ENCODE results near the gene UVRAG. TPM values are rescaled to one million over a fixed set of nuclear protein-coding genes. Genes with fewer than 3 reads are reported as not detected.
A peak's percentile ranks its signal among the peaks of the same experiment; 100 is the strongest.

The UVRAG gene
- total RNA-seq, 3 donors from 2014 or later: 43.3 to 73.0 (median 48.9) TPM

DNA sequence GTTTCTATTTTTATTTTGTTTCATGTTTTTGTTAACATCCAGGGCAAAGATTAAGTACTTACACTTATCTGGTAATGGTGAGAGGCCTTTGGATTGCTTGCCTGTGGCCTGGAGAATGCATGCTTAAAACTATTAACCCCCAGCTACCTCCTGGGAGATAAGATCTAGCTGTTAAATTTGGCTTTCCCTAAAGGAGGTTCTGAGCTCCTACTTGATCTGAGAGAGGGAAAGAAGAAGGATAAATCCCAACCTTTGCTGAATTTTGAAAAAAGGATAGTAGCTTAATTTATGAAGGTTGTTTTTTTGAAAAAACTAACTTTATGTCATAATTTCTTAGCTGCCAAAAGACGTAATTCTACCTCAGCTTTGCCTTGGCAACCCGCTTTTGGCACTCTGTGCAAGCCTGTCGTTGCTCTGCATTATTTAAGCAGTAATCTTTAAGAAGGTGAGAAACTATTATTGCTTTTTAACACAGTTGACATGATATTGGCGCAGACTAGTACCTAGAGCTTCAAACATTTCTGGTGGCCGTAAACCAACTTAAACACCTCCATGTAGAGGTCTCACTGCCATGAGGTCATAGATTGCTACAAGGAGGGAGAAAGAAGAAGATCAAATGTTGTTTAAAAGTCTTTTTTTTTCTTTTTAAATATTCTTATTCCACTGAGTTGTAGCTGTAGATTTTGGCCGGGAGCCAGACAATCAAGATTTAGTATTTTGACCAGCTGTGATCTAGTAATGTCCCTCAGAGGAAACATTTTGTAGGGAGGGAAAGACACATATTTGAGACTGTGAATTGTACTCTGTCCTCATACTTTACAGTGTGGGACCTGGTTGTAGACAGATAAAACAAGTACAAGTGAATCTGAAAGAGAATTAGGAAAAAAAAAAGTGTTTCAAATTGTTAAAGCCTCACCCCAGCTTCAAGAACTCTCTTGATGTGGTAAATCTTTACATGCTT is 316.9 kb downstream of the UVRAG start:
- DNase-seq (ENCODE audit: low spot score in 2 of 2): no peak
- intact Hi-C loops (cut with DNase I; ENCODE audit: low total_unique reads): no loop called here
- Histone ChIP-seq H3K36me3 (no peaks in the 10 kb centered on the region), H3K27me3 (no peaks in the 10 kb centered on the region), H3K9me3 (no peaks in the 10 kb centered on the region), H3K4me3 (no peak overlapping the region), H3K4me1 (peaks cover 0 to 12% of the 10 kb centered on the region in 2 donors), H3K27ac (peak overlapping the region; percentile 50 to 61)
- TF ChIP-seq POLR2AphosphoS5 (IDR thresholded peaks at IDR 0.05) (no peak), CTCF (IDR thresholded peaks at IDR 0.05) (no peak), POLR2A (IDR thresholded peaks at IDR 0.05) (no peak)

GRCh38 chr11:76134239-76134638 is 319.2 kb downstream of the UVRAG start:
- DNase-seq (ENCODE audit: low spot score in 2 of 2): no peak
- Histone ChIP-seq H3K27ac (no peak overlapping the region), H3K27me3 (no peaks in the 10 kb centered on the region), H3K36me3 (no peaks in the 10 kb centered on the region), H3K4me3 (no peak overlapping the region), H3K9me3 (no peaks in the 10 kb centered on the region), H3K4me1 (peaks cover 0 to 12% of the 10 kb centered on the region in 2 donors)
- intact Hi-C loops (cut with DNase I; ENCODE audit: low total_unique reads): no loop called here
- TF ChIP-seq CTCF (IDR thresholded peaks at IDR 0.05) (no peak), POLR2AphosphoS5 (IDR thresholded peaks at IDR 0.05) (no peak), POLR2A (IDR thresholded peaks at IDR 0.05) (no peak)

GRCh38 chr11:76135491-76135890 is 320.5 kb downstream of the UVRAG start:
- intact Hi-C loops (cut with DNase I; ENCODE audit: low total_unique reads): no loop called here
- H3K4me3 ChIP-seq: no peak overlapping the region

DNA sequence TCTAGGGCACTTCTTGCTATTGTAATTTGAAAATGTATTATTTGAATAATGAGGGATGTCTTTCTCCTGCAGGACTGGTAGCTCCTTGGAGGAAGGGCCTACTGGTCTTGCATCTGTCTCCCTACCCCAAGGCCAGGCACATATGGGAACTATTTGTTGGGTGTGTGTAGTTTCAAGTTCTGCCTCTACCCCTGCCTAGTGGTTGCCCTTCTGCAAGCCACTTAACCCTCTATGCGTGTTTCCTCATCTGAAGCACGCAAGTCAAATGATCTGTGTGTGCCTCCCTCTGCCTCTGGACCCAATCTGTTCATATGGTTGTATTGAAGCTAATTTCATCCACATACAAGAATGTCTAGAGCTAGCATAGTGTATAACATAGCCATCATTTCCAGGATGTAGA is 324.3 kb downstream of the UVRAG start:
- Histone ChIP-seq H3K27me3 (no peaks in the 10 kb centered on the region), H3K4me3 (no peak overlapping the region), H3K27ac (no peak overlapping the region), H3K9me3 (no peaks in the 10 kb centered on the region), H3K4me1 (no peaks in the 10 kb centered on the region), H3K36me3 (no peaks in the 10 kb centered on the region)
- TF ChIP-seq CTCF (IDR thresholded peaks at IDR 0.05): no peak
- no peak for TF ChIP-seq POLR2AphosphoS5 (IDR thresholded peaks at IDR 0.05)
- no peak for TF ChIP-seq POLR2A (IDR thresholded peaks at IDR 0.05)
- no peak for DNase-seq (ENCODE audit: low spot score in 2 of 2)
- intact Hi-C loops (cut with DNase I; ENCODE audit: low total_unique reads): no loop called here

More at GRCh38 chr11:76135491-76135890, 320.5 kb downstream of the UVRAG start:
- peaks cover 0 to 12% of the 10 kb centered on the region in 2 donors for H3K4me1 ChIP-seq
- DNase-seq (ENCODE audit: low spot score in 2 of 2): no peak
- TF ChIP-seq CTCF (IDR thresholded peaks at IDR 0.05): no peak
- no peak for TF ChIP-seq POLR2A (IDR thresholded peaks at IDR 0.05)
- no peak for TF ChIP-seq POLR2AphosphoS5 (IDR thresholded peaks at IDR 0.05)
- no peaks in the 10 kb centered on the region for H3K27me3 ChIP-seq
- no peaks in the 10 kb centered on the region for H3K36me3 ChIP-seq
- no peak overlapping the region for H3K27ac ChIP-seq
- H3K9me3 ChIP-seq: no peaks in the 10 kb centered on the region

DNA sequence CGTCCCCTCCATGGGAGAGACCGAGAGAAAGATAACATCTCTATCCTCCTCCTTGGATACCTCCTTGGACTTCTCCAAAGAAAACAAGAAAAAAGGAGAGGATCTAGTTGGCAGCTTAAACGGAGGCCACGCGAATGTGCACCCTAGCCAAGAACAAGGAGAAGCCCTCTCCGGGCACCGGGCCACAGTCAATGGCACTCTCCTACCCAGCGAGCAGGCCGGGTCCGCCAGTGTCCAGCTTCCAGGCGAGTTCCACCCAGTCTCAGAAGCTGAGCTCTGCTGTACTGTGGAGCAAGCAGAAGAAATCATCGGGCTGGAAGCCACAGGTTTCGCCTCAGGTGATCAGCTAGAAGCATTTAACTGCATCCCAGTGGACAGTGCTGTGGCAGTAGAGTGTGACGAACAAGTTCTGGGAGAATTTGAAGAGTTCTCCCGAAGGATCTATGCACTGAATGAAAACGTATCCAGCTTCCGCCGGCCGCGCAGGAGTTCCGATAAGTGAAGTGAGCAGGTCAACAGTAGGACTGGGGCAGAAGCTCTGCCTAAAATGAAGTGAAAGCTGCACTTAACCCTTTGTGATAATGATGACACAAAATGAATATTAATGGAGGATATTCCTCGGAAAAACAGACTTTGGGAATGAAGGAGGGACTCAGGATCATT is 326.0 kb downstream of the UVRAG start:
- TF ChIP-seq POLR2AphosphoS5 (IDR thresholded peaks at IDR 0.05) (no peak), CTCF (IDR thresholded peaks at IDR 0.05) (no peak), POLR2A (IDR thresholded peaks at IDR 0.05) (no peak)

More for the DNA sequence above, 326.0 kb downstream of the UVRAG start:
- Histone ChIP-seq H3K9me3 (no peaks in the 10 kb centered on the region), H3K27me3 (no peaks in the 10 kb centered on the region), H3K27ac (no peak overlapping the region), H3K4me3 (no peak overlapping the region), H3K36me3 (no peaks in the 10 kb centered on the region), H3K4me1 (no peaks in the 10 kb centered on the region)
- no peak for DNase-seq (ENCODE audit: low spot score in 2 of 2)
- intact Hi-C loops (cut with DNase I; ENCODE audit: low total_unique reads): no loop called here
